ENCODE measurements around the gene GALNT13. TPM values are rescaled to one million over a fixed set of nuclear protein-coding genes. Genes with fewer than 3 reads are reported as not detected.

Gene GALNT13
- total RNA-seq, 1 donor from 2014 or later = 5.8 TPM

DNA sequence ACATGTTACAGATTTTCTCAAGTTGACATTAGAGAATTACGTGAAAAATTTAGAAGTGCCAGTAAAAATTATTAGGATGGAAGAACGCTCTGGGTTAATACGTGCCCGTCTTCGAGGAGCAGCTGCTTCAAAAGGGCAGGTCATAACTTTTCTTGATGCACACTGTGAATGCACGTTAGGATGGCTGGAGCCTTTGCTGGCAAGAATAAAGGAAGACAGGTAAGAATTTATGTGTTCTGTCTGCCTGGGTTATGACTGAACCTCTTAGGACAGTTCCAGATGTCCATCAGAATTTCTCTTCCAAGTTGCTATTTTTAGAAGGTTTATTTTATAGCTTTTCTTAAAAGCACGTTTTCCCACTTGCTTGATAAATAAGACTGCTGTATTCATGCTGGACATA, 371.0 kb downstream of the GALNT13 start:
- intact Hi-C loops (cut with DNase I) = no loop called here

GRCh38 chr2:154243685-154244084, 372.0 kb downstream of the GALNT13 start:
- intact Hi-C loops (cut with DNase I) = no loop called here
- TF ChIP-seq, protein P1, sequence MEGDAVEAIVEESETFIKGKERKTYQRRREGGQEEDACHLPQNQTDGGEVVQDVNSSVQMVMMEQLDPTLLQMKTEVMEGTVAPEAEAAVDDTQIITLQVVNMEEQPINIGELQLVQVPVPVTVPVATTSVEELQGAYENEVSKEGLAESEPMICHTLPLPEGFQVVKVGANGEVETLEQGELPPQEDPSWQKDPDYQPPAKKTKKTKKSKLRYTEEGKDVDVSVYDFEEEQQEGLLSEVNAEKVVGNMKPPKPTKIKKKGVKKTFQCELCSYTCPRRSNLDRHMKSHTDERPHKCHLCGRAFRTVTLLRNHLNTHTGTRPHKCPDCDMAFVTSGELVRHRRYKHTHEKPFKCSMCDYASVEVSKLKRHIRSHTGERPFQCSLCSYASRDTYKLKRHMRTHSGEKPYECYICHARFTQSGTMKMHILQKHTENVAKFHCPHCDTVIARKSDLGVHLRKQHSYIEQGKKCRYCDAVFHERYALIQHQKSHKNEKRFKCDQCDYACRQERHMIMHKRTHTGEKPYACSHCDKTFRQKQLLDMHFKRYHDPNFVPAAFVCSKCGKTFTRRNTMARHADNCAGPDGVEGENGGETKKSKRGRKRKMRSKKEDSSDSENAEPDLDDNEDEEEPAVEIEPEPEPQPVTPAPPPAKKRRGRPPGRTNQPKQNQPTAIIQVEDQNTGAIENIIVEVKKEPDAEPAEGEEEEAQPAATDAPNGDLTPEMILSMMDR (IDR thresholded peaks at IDR 0.05) = no peak
- Histone ChIP-seq H3K36me3 (no peaks in the 10 kb centered on the region), H3K9me3 (no peaks in the 10 kb centered on the region), H3K27me3 (no peaks in the 10 kb centered on the region), H3K4me3 (no peak overlapping the region), H3K27ac (no peak overlapping the region), H3K4me1 (no peaks in the 10 kb centered on the region)
- DNase-seq (no peak), ATAC-seq (no peak)

More for the DNA sequence above, 371.0 kb downstream of the GALNT13 start:
- no peak for ATAC-seq
- Histone ChIP-seq H3K27me3 (no peaks in the 10 kb centered on the region), H3K27ac (no peak overlapping the region), H3K4me3 (no peak overlapping the region), H3K36me3 (no peaks in the 10 kb centered on the region), H3K9me3 (no peaks in the 10 kb centered on the region), H3K4me1 (no peaks in the 10 kb centered on the region)
- TF ChIP-seq, protein P1 (IDR thresholded peaks at IDR 0.05) = no peak
- DNase-seq = no peak

GRCh38 chr2:154244932-154245331, 373.2 kb downstream of the GALNT13 start:
- intact Hi-C loops (cut with DNase I) = no loop called here
- Histone ChIP-seq H3K4me1 (no peaks in the 10 kb centered on the region), H3K9me3 (no peaks in the 10 kb centered on the region), H3K27ac (no peak overlapping the region), H3K4me3 (no peak overlapping the region), H3K36me3 (no peaks in the 10 kb centered on the region), H3K27me3 (no peaks in the 10 kb centered on the region)
- ATAC-seq (no peak), DNase-seq (no peak)
- TF ChIP-seq, protein P1 (IDR thresholded peaks at IDR 0.05) = no peak

- Histone ChIP-seq H3K4me3 (no peak overlapping the region), H3K27me3 (no peaks in the 10 kb centered on the region), H3K27ac (no peak overlapping the region), H3K36me3 (no peaks in the 10 kb centered on the region), H3K9me3 (no peaks in the 10 kb centered on the region), H3K4me1 (no peaks in the 10 kb centered on the region)
- no peak for DNase-seq
- intact Hi-C loops (cut with DNase I) = no loop called here
- no peak for ATAC-seq
- TF ChIP-seq, protein P1 (IDR thresholded peaks at IDR 0.05) = no peak
These were observed 375.8 kb downstream of the GALNT13 start for GRCh38 chr2:154247503-154247902.

DNA sequence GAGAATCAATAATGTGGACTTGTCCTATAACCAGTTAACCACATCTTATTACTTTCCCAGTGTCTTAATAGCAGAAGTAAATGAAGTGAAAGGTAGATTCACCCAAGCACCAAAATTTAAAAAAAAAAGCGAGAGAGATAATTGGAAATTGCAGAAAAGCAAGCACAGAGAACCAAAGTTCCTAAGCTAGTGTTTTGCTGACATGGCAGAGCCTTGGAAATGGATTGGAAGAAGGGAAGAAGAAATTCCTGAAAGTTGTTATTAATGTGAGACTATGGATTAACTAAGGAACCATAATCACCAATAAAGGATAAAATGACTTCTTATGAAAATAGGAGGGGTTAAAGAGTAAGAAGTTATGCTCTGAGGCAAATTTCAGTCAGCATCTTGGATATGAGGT, 384.4 kb downstream of the GALNT13 start:
- Histone ChIP-seq H3K27me3 (no peaks in the 10 kb centered on the region), H3K9me3 (no peaks in the 10 kb centered on the region), H3K4me3 (no peak overlapping the region), H3K27ac (no peak overlapping the region), H3K4me1 (no peaks in the 10 kb centered on the region), H3K36me3 (no peaks in the 10 kb centered on the region)
- intact Hi-C loops (cut with DNase I) = no loop called here
- TF ChIP-seq, protein P1 (IDR thresholded peaks at IDR 0.05) = no peak
- no peak for DNase-seq
- ATAC-seq = no peak

GRCh38 chr2:154259030-154259429, 387.3 kb downstream of the GALNT13 start:
- no peaks in the 10 kb centered on the region for H3K4me1 ChIP-seq
- intact Hi-C loops (cut with DNase I) = no loop called here
- ATAC-seq (no peak), DNase-seq (no peak)
- H3K36me3 ChIP-seq = no peaks in the 10 kb centered on the region
- H3K9me3 ChIP-seq = no peaks in the 10 kb centered on the region
- no peak overlapping the region for H3K4me3 ChIP-seq
- TF ChIP-seq, protein P1 (IDR thresholded peaks at IDR 0.05) = no peak
- no peak overlapping the region for H3K27ac ChIP-seq
- no peaks in the 10 kb centered on the region for H3K27me3 ChIP-seq

All from upper lobe of right lung (tissue), 1 donor.